SU-DHL-6 (cell line): ENCODE results near the gene MPC1.
"Not testable (repeated sequence)": the region's sequence is repeated elsewhere in the genome, so short reads cannot be mapped to it uniquely, and the experiment has no call there.

Source experiments
- H2AFZ ChIP-seq: fragments of 200-600 bp; sonication (generic); 2 replicates; pipeline ENCODE4 v1.6.1; 2014; ENCODE audit warnings: low read depth, mild to moderate bottlenecking, moderate library complexity, mixed read lengths, antibody characterized with exemption, low read length; ENCODE audit not compliant: severe bottlenecking
- H3F3A ChIP-seq: fragments of 200-600 bp; shearing (Covaris generic); 2 replicates; pipeline ENCODE4 v1.6.0; 2016; ENCODE audit warnings: antibody characterized with exemption, mild to moderate bottlenecking; ENCODE audit not compliant: insufficient read depth
- H3K27ac ChIP-seq: fragments of 200-600 bp; sonication (generic); 2 replicates; pipeline ENCODE4 v1.5.1; 2016; ENCODE audit warnings: low read depth, mild to moderate bottlenecking, low read length, moderate library complexity, mixed read lengths
- H3K27me3 ChIP-seq: fragments of 200-600 bp; sonication (generic), shearing (Covaris generic); 2 replicates; pipeline ENCODE4 v1.6.0; 2014; ENCODE audit warnings: mild to moderate bottlenecking, low read length
- H3K36me3 ChIP-seq: fragments of 200-600 bp; sonication (generic); 2 replicates; pipeline ENCODE4 v1.6.1; 2014; ENCODE audit warnings: mild to moderate bottlenecking, low read length, mixed read lengths
- H3K4me2 ChIP-seq: fragments of 300-600, 200-600 bp; shearing (Covaris generic), sonication (generic); 2 replicates; pipeline ENCODE4 v1.6.0; 2014; ENCODE audit warnings: low read length, low read depth, mild to moderate bottlenecking; ENCODE audit not compliant: poor library complexity, severe bottlenecking
- H3K4me3 ChIP-seq: fragments of 200-600 bp; sonication (generic); 2 replicates; pipeline ENCODE4 v1.5.1; 2014; ENCODE audit warnings: antibody characterized with exemption, low read length, mild to moderate bottlenecking, mixed read lengths; ENCODE audit not compliant: insufficient read depth, poor library complexity, severe bottlenecking
- H3K79me2 ChIP-seq: fragments of 200-600 bp; sonication (generic); 2 replicates; pipeline ENCODE4 v1.6.1; 2014; ENCODE audit warnings: mild to moderate bottlenecking, low read length, moderate library complexity; ENCODE audit not compliant: insufficient read depth
- H3K9ac ChIP-seq: fragments of 200-600 bp; sonication (generic); 2 replicates; pipeline ENCODE4 v1.7.0; 2014; ENCODE audit warnings: mild to moderate bottlenecking, low read length
- H3K9me2 ChIP-seq: fragments of 200-600 bp; sonication (generic); replicated peaks from 2 replicates; pipeline ENCODE4 v1.6.1; 2014; ENCODE audit warnings: low read length; ENCODE audit not compliant: insufficient read depth
- H3K9me3 ChIP-seq: fragments of 200-600 bp; sonication (generic); 2 replicates; pipeline ENCODE4 v1.6.1; 2014; ENCODE audit warnings: low read length, mixed read lengths; ENCODE audit not compliant: insufficient read depth
- H4K20me1 ChIP-seq: fragments of 200-600 bp; sonication (generic); 2 replicates; pipeline ENCODE4 v1.6.1; 2014; ENCODE audit warnings: low read depth, mild to moderate bottlenecking, antibody characterized with exemption, low read length, moderate library complexity, mixed read lengths
- EZH2phosphoT487 ChIP-seq: fragments of 200-600 bp; sonication (generic), shearing (Covaris generic); conservative IDR thresholded peaks from 2 replicates; pipeline ENCODE4 v1.6.1; 2018; ENCODE audit warnings: mild to moderate bottlenecking, antibody characterized with exemption, low read length, moderate library complexity, mixed read lengths
- TF ChIP-seq, protein P1 (sequence below): fragments of 200-600 bp; sonication (generic); IDR thresholded peaks from one replicate; pipeline ENCODE4 v1.5.1; 2017; ENCODE audit warnings: antibody characterized with exemption, mild to moderate bottlenecking, low read length, moderate library complexity; ENCODE audit not compliant: insufficient read depth, poor library complexity, severe bottlenecking

The MPC1 gene

DNA sequence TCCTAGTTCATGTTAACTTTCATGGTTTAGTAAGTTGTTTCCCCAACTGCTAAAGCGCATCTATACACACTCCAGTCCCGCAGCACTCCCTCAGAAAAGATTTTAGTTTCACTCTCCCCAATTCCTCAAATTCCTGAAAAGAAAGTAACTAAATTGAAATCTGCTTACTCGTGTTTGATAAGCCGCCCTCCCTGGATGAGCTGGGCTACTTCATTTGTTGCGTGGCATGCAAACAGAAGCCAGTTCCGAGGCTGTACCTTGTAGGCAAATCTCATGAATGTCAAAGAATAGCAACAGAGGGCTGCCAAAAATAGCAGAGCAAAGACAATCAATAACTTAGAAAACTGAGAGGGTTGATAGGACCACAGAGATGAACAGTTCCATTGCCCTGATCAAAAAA is 16.9 kb downstream of the MPC1 start:
- Histone ChIP-seq H3K9me2 (no peaks in the 10 kb centered on the region), H3K4me2 (no peak overlapping the region), H3K27me3 (no peaks in the 10 kb centered on the region), H4K20me1 (no peaks in the 10 kb centered on the region), H3K79me2 (no peaks in the 10 kb centered on the region), H3K36me3 (no peaks in the 10 kb centered on the region), H3K9me3 (no peaks in the 10 kb centered on the region), H3K9ac (no peak overlapping the region), H3K27ac (no peak overlapping the region), H2AFZ (no peak overlapping the region), H3K4me3 (no peak overlapping the region), H3F3A (no peaks in the 10 kb centered on the region)
- no peak for TF ChIP-seq EZH2phosphoT487
- TF ChIP-seq, protein P1, sequence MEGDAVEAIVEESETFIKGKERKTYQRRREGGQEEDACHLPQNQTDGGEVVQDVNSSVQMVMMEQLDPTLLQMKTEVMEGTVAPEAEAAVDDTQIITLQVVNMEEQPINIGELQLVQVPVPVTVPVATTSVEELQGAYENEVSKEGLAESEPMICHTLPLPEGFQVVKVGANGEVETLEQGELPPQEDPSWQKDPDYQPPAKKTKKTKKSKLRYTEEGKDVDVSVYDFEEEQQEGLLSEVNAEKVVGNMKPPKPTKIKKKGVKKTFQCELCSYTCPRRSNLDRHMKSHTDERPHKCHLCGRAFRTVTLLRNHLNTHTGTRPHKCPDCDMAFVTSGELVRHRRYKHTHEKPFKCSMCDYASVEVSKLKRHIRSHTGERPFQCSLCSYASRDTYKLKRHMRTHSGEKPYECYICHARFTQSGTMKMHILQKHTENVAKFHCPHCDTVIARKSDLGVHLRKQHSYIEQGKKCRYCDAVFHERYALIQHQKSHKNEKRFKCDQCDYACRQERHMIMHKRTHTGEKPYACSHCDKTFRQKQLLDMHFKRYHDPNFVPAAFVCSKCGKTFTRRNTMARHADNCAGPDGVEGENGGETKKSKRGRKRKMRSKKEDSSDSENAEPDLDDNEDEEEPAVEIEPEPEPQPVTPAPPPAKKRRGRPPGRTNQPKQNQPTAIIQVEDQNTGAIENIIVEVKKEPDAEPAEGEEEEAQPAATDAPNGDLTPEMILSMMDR = no peak

DNA sequence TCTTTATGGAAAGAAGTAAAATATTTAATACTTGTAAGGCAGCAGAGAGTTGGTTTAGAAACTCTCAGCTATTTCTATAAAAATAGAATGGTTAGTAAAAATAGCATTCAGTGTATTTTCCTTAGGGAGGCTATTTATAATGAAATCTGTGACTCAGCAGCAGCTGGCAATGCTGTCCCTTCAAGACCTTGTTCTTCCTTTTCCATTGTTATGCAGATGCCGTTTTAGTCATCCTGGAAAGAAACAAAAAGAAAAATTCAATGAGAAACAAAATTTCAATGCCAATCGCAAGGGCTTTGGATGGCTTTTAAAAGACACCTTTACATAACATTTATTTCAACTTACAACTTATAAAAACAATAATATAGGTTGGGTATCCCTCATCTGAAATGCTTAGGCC is 17.5 kb downstream of the MPC1 start:
- no peak overlapping the region for H2AFZ ChIP-seq
- H3K36me3 ChIP-seq = no peaks in the 10 kb centered on the region
- no peak overlapping the region for H3K9ac ChIP-seq
- no peaks in the 10 kb centered on the region for H3K9me2 ChIP-seq
- H3K4me2 ChIP-seq = no peak overlapping the region
- no peak for TF ChIP-seq EZH2phosphoT487
- no peaks in the 10 kb centered on the region for H3K79me2 ChIP-seq
- H3F3A ChIP-seq = no peaks in the 10 kb centered on the region
- no peaks in the 10 kb centered on the region for H3K27me3 ChIP-seq
- no peak overlapping the region for H3K4me3 ChIP-seq
- no peaks in the 10 kb centered on the region for H3K9me3 ChIP-seq
- no peaks in the 10 kb centered on the region for H4K20me1 ChIP-seq
- H3K27ac ChIP-seq = no peak overlapping the region

DNA sequence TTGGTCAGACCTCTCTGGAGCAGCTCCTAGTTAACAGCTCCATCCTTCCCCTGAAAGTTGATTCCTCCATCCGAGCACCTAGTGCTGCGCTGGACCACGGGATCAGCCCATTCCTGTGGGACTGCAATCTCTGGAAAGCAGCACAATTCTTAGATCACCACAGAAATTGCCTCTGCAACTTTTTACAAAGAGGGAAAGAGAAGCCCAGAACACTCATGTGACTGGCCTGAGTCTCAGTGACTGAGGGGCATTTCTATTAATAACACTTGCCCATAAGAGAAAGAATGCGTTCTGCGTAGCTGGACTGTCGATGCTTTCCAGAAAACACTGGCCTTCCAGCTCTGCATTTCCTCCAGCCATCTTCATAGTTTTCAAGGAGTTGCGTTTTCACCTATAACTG is 18.3 kb downstream of the MPC1 start:
- Histone ChIP-seq H2AFZ (no peak overlapping the region), H3K4me2 (no peak overlapping the region), H3K9ac (no peak overlapping the region), H3K36me3 (no peaks in the 10 kb centered on the region), H3K27me3 (no peaks in the 10 kb centered on the region), H3K9me3 (no peaks in the 10 kb centered on the region), H3K27ac (no peak overlapping the region), H3K79me2 (no peaks in the 10 kb centered on the region), H3F3A (no peaks in the 10 kb centered on the region), H4K20me1 (no peaks in the 10 kb centered on the region), H3K4me3 (no peak overlapping the region), H3K9me2 (no peaks in the 10 kb centered on the region)
- TF ChIP-seq, protein P1 = no peak
- TF ChIP-seq EZH2phosphoT487 = no peak

DNA sequence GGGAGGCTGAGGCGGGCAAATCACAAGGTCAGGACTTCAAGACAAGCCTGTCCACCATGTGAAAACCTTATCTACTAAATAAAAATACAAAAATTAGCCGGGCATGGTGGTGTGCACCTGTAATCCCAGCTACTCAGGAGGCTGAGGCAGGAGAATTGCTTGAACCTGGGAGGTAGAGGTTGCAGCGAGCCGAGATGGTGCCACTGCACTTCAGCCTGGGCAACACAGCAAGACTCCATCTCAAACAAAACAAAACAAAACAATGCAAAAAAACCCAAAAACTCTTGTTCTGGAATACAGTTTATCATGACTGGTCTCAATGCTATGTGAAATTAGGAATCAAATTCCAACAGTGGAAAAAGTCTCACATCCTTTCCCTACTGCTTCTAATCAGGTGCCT is 20.3 kb downstream of the MPC1 start:
- not testable (repeated sequence) for H3F3A ChIP-seq, H3K9ac ChIP-seq, H3K79me2 ChIP-seq, H3K36me3 ChIP-seq, H4K20me1 ChIP-seq, H3K4me2 ChIP-seq, H3K27ac ChIP-seq, H2AFZ ChIP-seq, H3K27me3 ChIP-seq, H3K4me3 ChIP-seq, H3K9me3 ChIP-seq, H3K9me2 ChIP-seq
